Measurements from ENCODE around the gene SMYD2. TPM values are rescaled to one million over a fixed set of nuclear protein-coding genes. Genes with fewer than 3 reads are reported as not detected.

SMYD2 gene
- total and polyA plus RNA-seq, 10 of the 15 experiments (the other 5 are each of a cell fraction or from before 2014, with no cell fraction given), result 8.3 to 55.7 (median 26.4) TPM

DNA sequence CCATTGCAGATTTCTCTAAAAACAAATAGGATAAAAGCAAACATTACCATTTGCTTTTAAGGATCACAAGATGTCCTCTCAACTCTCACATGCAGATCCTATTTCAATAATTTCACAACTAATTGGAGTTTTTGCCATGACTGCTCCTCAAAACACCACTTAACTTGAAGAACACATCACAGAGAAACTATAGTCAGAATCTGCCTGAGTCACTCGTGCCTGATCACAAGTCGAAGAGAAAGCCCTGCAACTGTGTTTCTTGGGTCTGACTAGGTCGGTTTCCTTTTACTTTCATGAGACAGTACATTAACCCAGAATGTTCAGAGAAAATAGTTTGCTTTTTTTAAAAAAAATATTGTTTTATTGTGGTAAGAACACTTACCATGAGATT is 46.3 kb upstream of the SMYD2 start:
- CTCF ChIA-PET, result no interaction called here
- POLR2A ChIA-PET, result no interaction called here
- H3K4me1 ChIP-seq (ENCODE audit: control insufficient read depth, insufficient read depth, low read length), result no peaks in the 10 kb centered on the region
- no peak for FAIRE-seq
- BruUV-seq (replicated peaks), result no TSS peak
- no peak for ATAC-seq
- H3K27ac ChIP-seq (ENCODE audit: control insufficient read depth, insufficient read depth), result no peak overlapping the region
- no peak for DNase-seq (ENCODE audit: low read depth, low spot score)
- H3K79me2 ChIP-seq (ENCODE audit: control insufficient read depth, insufficient read depth, low read length), result no peaks in the 10 kb centered on the region
- SMC1A ChIA-PET (ENCODE audit: uncharacterized antibody, unreplicated experiment), result no interaction called here
- H3K4me2 ChIP-seq (ENCODE audit: control insufficient read depth, insufficient read depth), result no peak overlapping the region
- RAD21 ChIA-PET (ENCODE audit: unreplicated experiment), result no interaction called here
- H3K36me3 ChIP-seq (ENCODE audit: control insufficient read depth in 2 of 2, insufficient read depth in 2 of 2, low read length in 1 of 2), result no peaks in the 10 kb centered on the region
- WGBS (ENCODE audit: insufficient coverage, insufficient replicate concordance, low lambda C conversion rate, missing lambda C conversion rate), result 7% methylated on average over 3 of the region's 3 CpGs
- H3K9ac ChIP-seq (ENCODE audit: control insufficient read depth, insufficient read depth, low read length), result no peak overlapping the region
- H4K20me1 ChIP-seq (ENCODE audit: control insufficient read depth, insufficient read depth), result no peaks in the 10 kb centered on the region
- H3K9me3 ChIP-seq (replicated peaks; ENCODE audit: control insufficient read depth, insufficient read depth, low read length), result no peaks in the 10 kb centered on the region
- no peaks in the 10 kb centered on the region; a peak in 1 of 4 replicates for H3K27me3 ChIP-seq (replicated peaks in 1 of 2; ENCODE audit: control insufficient read depth in 2 of 2, insufficient read depth in 2 of 2, low read length in 1 of 2)
- TF ChIP-seq ZNF622 (IDR thresholded peaks at IDR 0.05) (no peak), TAF1 (IDR thresholded peaks at IDR 0.05; ENCODE audit: borderline replicate concordance, low read depth, low read length) (no peak), ETV6 (conservative IDR thresholded peaks at IDR 0.05 in 1 of 2, IDR thresholded peaks at IDR 0.05 in 1 of 2; ENCODE audit: borderline replicate concordance in 1 of 2, low read depth in 1 of 2) (no peak)
- TF ChIP-seq, protein P1, sequence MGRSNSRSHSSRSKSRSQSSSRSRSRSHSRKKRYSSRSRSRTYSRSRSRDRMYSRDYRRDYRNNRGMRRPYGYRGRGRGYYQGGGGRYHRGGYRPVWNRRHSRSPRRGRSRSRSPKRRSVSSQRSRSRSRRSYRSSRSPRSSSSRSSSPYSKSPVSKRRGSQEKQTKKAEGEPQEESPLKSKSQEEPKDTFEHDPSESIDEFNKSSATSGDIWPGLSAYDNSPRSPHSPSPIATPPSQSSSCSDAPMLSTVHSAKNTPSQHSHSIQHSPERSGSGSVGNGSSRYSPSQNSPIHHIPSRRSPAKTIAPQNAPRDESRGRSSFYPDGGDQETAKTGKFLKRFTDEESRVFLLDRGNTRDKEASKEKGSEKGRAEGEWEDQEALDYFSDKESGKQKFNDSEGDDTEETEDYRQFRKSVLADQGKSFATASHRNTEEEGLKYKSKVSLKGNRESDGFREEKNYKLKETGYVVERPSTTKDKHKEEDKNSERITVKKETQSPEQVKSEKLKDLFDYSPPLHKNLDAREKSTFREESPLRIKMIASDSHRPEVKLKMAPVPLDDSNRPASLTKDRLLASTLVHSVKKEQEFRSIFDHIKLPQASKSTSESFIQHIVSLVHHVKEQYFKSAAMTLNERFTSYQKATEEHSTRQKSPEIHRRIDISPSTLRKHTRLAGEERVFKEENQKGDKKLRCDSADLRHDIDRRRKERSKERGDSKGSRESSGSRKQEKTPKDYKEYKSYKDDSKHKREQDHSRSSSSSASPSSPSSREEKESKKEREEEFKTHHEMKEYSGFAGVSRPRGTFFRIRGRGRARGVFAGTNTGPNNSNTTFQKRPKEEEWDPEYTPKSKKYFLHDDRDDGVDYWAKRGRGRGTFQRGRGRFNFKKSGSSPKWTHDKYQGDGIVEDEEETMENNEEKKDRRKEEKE (IDR thresholded peaks at IDR 0.05), result no peak
- no peak overlapping the region for H3K4me3 ChIP-seq
- in situ Hi-C loops (cut with MboI), result no loop called here
- H2AFZ ChIP-seq (ENCODE audit: control insufficient read depth, low read depth, low read length), result no peak overlapping the region
- intact Hi-C loops (cut with micrococcal nuclease; ENCODE audit: unreplicated experiment), result loop anchor here (10.0 kb wide), 1 partner anchor 1770 kb away; no protein-coding TSS in a partner anchor

Measured in GM12878 (cell line).